Uterus (tissue), 2 donors: ENCODE measurements around the gene NCOR2.

Source experiments
- CTCF ChIP-seq, 4 experiments: fragments of 200-600 bp in 2 of 4; fragments of 450-650 bp in 2 of 4; sonication (generic) in 2 of 4; IDR thresholded peaks; one replicate each; pipeline ENCODE4 v1.5.1; 2016 to 2019; ENCODE audit warnings: antibody characterized with exemption in 4 of 4, mild to moderate bottlenecking in 2 of 4, moderate library complexity in 1 of 4
- POLR2A ChIP-seq, 2 donors: fragments of 450-650 bp; IDR thresholded peaks; one replicate each; pipeline ENCODE4 v1.6.1; 2016; ENCODE audit warnings: antibody characterized with exemption in 2 of 2, mild to moderate bottlenecking in 1 of 2, moderate library complexity in 1 of 2

DNA sequence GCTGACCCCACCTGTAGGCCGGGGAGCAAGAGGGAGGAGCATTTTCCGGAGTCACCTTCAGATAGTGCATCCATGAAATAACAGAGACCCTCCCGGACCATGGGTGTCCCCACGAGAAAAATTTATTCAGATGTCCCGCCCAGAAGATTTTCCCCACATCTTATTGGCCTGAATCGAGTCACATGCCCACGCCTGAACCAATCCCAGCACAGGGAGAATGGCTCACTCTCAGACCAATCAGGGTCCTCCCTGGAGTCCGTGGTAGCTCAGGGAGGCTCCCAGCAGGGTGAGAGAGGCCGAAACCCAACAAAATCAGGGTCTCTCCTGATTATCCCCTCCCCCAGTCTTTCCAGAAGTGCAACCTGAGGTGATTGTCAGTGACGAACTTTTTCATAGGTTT lies 16.4 kb upstream of the NCOR2 start:
- TF ChIP-seq CTCF (IDR thresholded peaks at IDR 0.05) = no peak
- no peak for TF ChIP-seq POLR2A (IDR thresholded peaks at IDR 0.05)
